HG02798 (cell line): ENCODE measurements around the gene C16orf95.
"Not testable (repeated sequence)": the region's sequence is repeated elsewhere in the genome, so short reads cannot be mapped to it uniquely, and the experiment has no call there.

Experiments
- ATAC-seq: cut with Tn5 transposase; IDR thresholded peaks from one replicate; pipeline ENCODE4 v1.9.1; 2021; ENCODE audit warnings: mild to moderate bottlenecking; ENCODE audit not compliant: unreplicated experiment, poor library complexity

The C16orf95 gene

GRCh38 chr16:87347932-87348615 is 30.9 kb upstream of the C16orf95 start:
- ATAC-seq, result no peak

GRCh38 chr16:87346517-87347060 is 29.4 kb upstream of the C16orf95 start:
- no peak for ATAC-seq

- no peak for ATAC-seq
Observed at GRCh38 chr16:87345726-87346424, 28.7 kb upstream of the C16orf95 start.

GRCh38 chr16:87344931-87345631 is 27.9 kb upstream of the C16orf95 start:
- no peak for ATAC-seq

- ATAC-seq, result no peak
Observed at GRCh38 chr16:87344165-87344930, 27.2 kb upstream of the C16orf95 start.

GRCh38 chr16:87343753-87344050 is 26.5 kb upstream of the C16orf95 start:
- ATAC-seq, result no peak

GRCh38 chr16:87342978-87343752 is 26.0 kb upstream of the C16orf95 start:
- ATAC-seq, result no peak

- no peak for ATAC-seq
Observed at GRCh38 chr16:87342504-87342903, 25.3 kb upstream of the C16orf95 start.

- no peak for ATAC-seq
Observed at GRCh38 chr16:87340198-87340597, 23.0 kb upstream of the C16orf95 start.

- ATAC-seq, result not testable (repeated sequence)
Observed at GRCh38 chr16:87339724-87340105, 22.5 kb upstream of the C16orf95 start.

GRCh38 chr16:87339086-87339723 is 22.0 kb upstream of the C16orf95 start:
- ATAC-seq, result no peak

GRCh38 chr16:87338155-87338765 is 21.1 kb upstream of the C16orf95 start:
- no peak for ATAC-seq

- no peak for ATAC-seq
Observed at GRCh38 chr16:87337262-87337771, 20.1 kb upstream of the C16orf95 start.

GRCh38 chr16:87336434-87337240 is 19.4 kb upstream of the C16orf95 start:
- ATAC-seq, result no peak

GRCh38 chr16:87335625-87336433 is 18.6 kb upstream of the C16orf95 start:
- ATAC-seq, result no peak

GRCh38 chr16:87334651-87335624 is 17.7 kb upstream of the C16orf95 start:
- ATAC-seq, result no peak
